GM18870 (cell line): ENCODE measurements around the gene ASCC3.
A peak's percentile ranks its signal among the peaks of the same experiment; 100 is the strongest.

ENCODE experiments used
- ATAC-seq: cut with Tn5 transposase; IDR thresholded peaks from one replicate; pipeline ENCODE4 v1.9.1; 2021; ENCODE audit warnings: moderate library complexity; ENCODE audit not compliant: unreplicated experiment

ASCC3 gene

GRCh38 chr6:100612094-100612493 lies 269.0 kb downstream of the ASCC3 start:
- no peak for ATAC-seq

DNA sequence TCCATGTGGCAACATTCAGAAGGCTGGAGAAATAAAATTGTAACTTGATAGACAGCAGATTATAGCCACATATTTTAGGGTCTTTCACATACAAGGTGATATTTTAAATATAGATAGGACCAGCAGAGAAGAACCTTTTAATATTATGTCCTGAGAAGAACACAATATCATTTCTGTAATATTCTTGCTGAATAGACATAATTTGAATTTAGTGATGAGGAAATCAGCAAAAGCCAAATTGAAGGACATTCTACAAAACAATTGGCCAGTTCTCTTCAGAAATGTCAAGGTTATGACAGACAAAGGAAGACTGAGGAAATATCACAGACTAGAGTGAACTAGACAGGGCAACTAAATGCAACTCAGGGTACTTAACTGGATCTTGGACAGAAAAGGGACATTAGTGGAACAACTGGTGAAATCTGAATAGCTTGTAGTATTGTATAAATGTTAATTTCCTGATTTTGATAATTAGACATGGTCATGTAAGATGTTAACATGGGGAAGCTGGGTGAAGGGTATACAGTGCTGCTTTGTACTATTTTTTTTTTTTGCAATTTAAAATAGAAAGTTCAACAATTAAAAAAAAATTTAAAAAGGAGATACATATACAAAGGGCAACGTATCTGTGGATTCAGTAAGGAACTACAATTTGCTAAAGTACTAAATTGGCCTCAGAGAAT lies 281.9 kb downstream of the ASCC3 start:
- no peak for ATAC-seq

- ATAC-seq, result no peak
Observed at GRCh38 chr6:100595456-100595855, 285.7 kb downstream of the ASCC3 start.

DNA sequence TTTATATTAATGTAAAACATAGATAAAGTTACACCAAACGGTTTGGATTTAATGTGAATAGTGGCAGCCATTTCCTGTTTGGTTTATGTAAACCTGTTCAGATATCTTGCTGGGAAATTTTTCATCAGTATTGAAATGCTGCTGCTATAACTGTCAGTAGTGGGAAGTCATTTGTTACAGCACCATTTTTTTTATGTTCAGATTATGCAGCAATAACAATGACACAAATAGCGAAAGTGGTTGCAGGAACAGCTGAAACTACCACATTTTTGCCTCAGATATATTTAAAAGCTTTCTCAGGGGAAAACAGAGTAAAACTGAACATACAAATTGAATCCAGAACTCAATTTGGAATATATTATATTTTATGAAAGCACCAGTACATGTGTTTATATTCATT lies 287.6 kb downstream of the ASCC3 start:
- peak; percentile 44 for ATAC-seq

DNA sequence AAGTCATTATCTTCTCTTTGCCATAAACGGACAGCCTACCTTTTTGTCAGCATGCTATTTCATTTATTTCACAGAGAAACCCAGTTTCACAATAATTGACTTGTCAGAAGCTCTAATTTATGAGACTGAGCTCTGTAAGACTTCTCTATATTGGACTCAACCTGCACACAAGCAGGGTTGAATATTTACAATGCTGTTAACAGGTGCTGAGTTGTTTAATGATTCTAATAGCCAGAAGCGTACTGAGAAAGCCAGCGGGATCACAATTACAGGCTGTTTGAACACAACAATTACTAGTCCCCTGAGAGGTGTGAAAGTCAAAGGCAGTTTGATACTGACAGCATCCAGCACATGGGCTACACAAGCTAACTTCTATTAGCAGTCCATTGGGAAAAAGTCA lies 288.2 kb downstream of the ASCC3 start:
- no peak for ATAC-seq

DNA sequence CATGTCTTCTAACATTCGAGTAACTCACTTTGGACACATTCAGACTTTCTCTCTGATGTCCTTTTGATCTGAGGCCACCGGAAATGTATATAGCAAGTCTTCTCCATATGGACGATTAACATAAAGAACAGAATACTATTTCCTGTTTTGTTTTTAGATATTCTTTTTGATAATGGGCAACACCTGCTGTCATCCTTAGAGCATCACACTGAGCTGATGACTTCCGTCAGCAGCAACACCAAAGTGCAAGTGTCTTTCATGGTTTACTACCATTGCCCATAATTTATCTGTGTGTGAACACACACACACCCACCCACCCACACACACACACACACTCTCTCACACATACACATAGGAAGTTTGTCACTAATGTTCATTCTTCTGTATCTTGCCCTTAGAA lies 303.7 kb downstream of the ASCC3 start:
- ATAC-seq, result no peak

DNA sequence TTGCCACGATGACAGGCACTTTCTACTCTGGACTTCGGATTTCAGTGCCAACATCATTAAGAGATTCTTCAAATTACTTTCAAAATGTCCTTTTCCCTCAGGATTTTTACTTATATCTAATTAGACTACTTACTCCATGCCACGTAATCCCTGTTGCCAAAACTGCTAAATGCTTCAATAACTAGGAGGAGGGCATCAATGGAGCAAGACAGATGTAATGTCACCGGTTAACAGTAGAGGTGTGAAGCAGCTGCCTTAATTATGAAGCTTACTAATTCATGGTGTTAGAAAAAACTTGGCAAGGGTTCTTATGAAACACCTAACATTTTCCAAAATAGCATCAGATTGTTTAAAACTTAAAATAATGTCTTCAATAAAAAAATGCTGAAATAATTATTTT lies 305.2 kb downstream of the ASCC3 start:
- no peak for ATAC-seq

- no peak for ATAC-seq
Observed at GRCh38 chr6:100574836-100575235, 306.3 kb downstream of the ASCC3 start.

GRCh38 chr6:100573166-100573565 lies 308.0 kb downstream of the ASCC3 start:
- no peak for ATAC-seq

GRCh38 chr6:100568255-100568654 lies 312.9 kb downstream of the ASCC3 start:
- no peak for ATAC-seq

DNA sequence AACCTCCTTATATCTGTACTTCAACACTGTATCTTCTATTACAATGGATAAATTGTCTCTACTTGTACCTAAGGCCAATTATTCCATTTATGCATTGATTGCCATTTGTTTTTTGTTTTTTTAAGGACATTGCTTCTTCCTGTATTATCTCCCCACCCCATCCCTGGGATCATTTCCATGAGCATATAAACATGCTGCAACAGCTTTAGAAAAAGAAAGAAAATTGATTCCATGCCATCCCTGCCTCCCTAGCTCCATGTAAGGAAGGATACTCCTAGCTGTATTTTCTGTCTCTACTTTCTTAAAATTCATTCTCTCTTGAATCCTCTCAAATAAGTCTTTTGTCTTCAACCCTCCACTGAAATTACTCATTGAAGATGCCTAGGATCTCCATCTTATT lies 314.6 kb downstream of the ASCC3 start:
- no peak for ATAC-seq

DNA sequence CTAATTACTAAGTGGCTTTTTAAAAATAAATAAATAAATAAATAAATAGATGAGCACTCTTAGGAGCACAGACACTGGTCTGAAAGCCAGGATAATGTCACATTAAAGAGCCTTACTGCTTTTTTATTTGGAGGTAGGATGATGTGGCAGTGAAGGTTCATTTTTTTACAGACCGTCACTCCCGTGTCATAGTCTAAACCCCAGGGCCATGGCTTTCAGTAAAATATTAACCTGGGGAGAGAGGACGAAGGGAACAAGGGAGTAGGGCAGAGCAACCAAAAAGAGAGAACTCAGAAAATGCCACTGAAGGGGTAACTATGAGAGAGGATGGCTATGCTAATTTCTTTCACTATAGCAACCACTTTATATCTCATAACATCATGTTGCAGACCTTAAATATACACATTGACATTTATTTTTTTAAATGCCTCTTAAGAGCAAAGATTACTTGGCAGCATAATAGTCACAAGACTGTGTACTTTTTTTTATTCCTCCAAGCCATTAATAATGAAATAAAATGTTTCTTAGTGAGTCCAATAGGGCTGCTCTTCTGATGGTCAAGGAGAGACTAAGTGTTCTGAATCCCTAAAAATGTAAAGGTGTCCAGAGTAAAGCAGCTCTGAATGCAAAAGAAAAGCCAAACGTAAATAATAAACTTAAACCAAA lies 315.6 kb downstream of the ASCC3 start:
- ATAC-seq, result no peak

DNA sequence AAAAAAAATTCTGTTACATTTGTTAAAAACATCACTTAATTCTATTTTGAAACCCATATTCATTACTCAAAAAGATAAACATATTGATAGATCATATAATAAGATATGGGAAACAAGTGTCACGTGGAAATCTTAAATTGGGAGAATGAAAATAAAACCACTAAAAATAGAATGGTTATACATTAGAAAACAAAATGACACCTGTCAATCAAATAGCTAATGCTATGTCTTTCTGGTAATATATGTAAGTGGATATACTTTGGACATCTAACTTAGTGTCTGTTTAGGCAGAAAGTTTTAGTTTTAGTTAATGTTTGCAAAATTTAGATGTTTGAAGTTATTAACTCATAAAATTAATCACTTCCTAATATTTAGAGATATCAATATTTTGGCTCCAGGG lies 321.3 kb downstream of the ASCC3 start:
- ATAC-seq, result no peak

- ATAC-seq, result no peak
Observed at GRCh38 chr6:100554228-100554627, 326.9 kb downstream of the ASCC3 start.

DNA sequence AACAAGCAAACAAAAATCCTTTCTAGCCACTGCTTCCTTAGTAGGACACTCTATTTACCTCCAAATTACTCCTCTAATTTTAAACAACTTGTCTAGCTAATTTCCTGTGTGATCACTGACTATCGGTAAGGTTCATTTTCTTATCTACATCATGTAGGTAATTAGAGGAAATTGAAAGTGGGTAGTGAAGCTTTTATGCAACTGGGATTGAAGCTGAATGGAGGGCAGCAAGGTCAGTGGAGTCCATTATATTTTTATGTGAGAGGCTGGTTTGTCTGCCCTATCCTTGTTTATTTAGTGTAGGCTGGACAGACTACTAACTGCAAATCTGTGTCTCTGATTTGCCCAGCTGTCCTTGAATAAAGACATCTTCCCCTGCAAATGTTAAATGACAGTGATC lies 327.9 kb downstream of the ASCC3 start:
- no peak for ATAC-seq

DNA sequence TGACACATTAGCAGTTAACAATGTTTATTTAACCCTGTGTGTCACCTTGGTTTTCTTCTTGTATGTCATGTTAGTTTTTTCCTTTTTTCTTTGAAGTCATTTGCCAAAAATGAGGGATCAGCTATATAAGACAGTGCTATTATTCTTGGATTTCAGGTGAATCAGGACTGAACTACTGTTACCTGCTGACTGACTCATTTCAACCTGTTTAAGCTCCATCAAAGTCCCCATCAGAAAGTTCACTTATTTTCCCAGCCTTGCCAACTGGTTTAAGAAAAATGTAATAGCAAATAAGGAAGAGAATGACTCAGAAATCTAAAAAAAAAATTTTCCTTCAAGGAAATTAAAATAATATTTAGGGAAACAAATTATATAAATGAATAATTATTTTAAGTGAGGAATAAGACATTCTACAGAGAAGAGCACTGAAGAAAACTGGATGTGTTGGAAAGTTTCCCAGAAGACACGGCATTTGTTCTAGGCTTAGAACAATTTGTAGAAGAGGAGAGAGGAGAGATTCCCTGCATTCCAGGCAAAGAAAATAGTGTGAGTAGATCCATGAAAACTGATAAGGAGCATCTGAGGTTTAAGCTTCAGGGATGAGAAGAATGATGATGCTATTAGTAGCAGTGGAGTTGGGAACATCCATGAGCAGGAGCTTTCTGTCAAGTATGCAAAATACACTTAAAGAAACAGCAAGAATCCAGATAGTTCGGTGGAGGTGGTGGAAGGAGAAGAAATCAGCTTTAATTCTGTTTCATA lies 331.5 kb downstream of the ASCC3 start:
- ATAC-seq, result no peak

- ATAC-seq, result no peak
Observed at GRCh38 chr6:100538086-100538485, 343.0 kb downstream of the ASCC3 start.

- no peak for ATAC-seq
Observed at GRCh38 chr6:100518588-100518987, 362.5 kb downstream of the ASCC3 start.

DNA sequence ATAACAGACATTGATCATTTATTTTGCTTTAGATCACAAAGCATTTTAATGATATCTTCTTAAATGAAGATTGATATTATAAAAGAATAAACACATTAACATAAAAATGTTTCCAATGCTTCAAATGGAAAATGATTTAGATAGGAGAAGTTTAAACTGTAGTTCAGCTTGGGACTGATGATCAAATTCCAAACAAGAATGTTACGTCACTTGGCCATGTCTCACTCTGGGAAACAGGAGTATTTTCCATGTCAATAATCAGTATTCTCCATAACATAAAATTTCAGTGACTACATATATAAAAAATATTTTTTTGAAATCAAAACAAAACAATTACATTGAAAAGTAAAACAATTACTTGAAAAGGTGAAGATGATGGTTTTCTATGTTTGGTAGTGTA lies 363.5 kb downstream of the ASCC3 start:
- no peak for ATAC-seq

- no peak for ATAC-seq
Observed at GRCh38 chr6:100517106-100517505, 364.0 kb downstream of the ASCC3 start.

GRCh38 chr6:100514660-100515059 lies 366.5 kb downstream of the ASCC3 start:
- ATAC-seq, result no peak

DNA sequence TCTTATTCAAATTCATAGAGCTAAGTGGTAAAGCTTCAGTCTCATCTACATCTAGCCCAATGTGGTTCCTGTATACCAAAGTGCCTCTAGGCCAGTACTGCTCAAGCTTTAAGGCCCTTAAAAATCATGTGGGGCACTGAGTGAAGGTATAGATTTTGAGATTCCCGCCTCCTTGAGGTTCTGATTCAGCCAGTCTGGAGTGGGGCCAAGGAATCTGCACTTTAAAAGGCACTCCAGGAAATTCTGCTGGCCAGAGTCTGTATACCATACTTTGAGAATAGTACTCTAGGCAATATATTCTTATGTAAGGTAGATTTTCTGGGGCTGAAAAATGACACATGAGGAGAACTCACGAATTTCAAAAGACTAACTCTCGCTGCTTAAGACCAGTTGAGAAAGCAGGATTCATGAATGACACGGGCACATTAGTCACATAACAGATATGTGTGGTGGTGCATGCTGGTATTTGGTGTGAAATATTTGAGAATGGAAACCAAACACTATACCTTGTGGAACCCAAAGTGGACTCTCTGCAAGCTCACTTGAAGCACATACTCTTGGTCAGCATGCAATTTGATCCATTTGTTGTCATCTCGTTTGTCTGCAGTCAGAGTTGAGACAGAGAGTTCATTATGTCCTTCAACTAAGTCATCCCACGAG lies 368.8 kb downstream of the ASCC3 start:
- ATAC-seq, result no peak
